H9 (cell line): ENCODE results near the gene LILRB1. TPM values are rescaled to one million over a fixed set of nuclear protein-coding genes. Genes with fewer than 3 reads are reported as not detected.

Experiments used
- DNase-seq: peaks from one replicate; pipeline ENCODE4 v3.0.0-alpha.2; 2017
- H2AFZ ChIP-seq: one replicate; pipeline ENCODE4 v1.6.1; 2013; ENCODE audit warnings: mild to moderate bottlenecking, low read length, control low read depth, moderate library complexity
- H2AK5ac ChIP-seq: 2 replicates; pipeline ENCODE4 v1.6.1; 2013; ENCODE audit warnings: low read length, control low read depth, mixed read lengths; ENCODE audit not compliant: insufficient read length
- H2BK120ac ChIP-seq: one replicate; pipeline ENCODE4 v1.6.1; 2013; ENCODE audit warnings: low read depth, mild to moderate bottlenecking, low read length, control low read depth, inconsistent platforms; ENCODE audit not compliant: poor library complexity, severe bottlenecking
- H2BK12ac ChIP-seq: 2 replicates; pipeline ENCODE4 v1.6.1; 2013; ENCODE audit warnings: low read length, control low read depth, mixed read lengths, low read depth; ENCODE audit not compliant: insufficient read length
- H2BK15ac ChIP-seq: 2 replicates; pipeline ENCODE4 v1.6.1; 2013; ENCODE audit warnings: low read depth, low read length, control low read depth
- H2BK20ac ChIP-seq: one replicate; pipeline ENCODE4 v1.6.1; 2013; ENCODE audit warnings: low read depth, mild to moderate bottlenecking, low read length, control low read depth, inconsistent platforms; ENCODE audit not compliant: poor library complexity, severe bottlenecking
- H2BK5ac ChIP-seq: 2 replicates; pipeline ENCODE4 v1.6.1; 2013; ENCODE audit warnings: low read length, control low read depth, mixed read lengths; ENCODE audit not compliant: insufficient read length
- H3K14ac ChIP-seq: 2 replicates; pipeline ENCODE4 v1.6.1; 2013; ENCODE audit warnings: low read length, control low read depth; ENCODE audit not compliant: insufficient read depth
- H3K18ac ChIP-seq: 2 replicates; pipeline ENCODE4 v1.6.1; 2013; ENCODE audit warnings: low read depth, mild to moderate bottlenecking, mixed read lengths, low read length, control low read depth; ENCODE audit not compliant: insufficient read length
- H3K23ac ChIP-seq: 2 replicates; pipeline ENCODE4 v1.6.1; 2013; ENCODE audit warnings: low read length, control low read depth, mixed read lengths, low read depth; ENCODE audit not compliant: insufficient read length
- H3K23me2 ChIP-seq: 2 replicates; pipeline ENCODE4 v1.6.1; 2013; ENCODE audit warnings: low read depth, mild to moderate bottlenecking, mixed read lengths, low read length, control low read depth; ENCODE audit not compliant: insufficient read length, poor library complexity, severe bottlenecking
- H3K27ac ChIP-seq: 2 replicates; pipeline ENCODE4 v1.5.1; 2013; ENCODE audit warnings: low read length, control low read depth, mixed read lengths, low read depth; ENCODE audit not compliant: insufficient read length
- H3K27me3 ChIP-seq: 2 replicates; pipeline ENCODE4 v1.6.1; 2013; ENCODE audit warnings: low read length, control low read depth, inconsistent platforms; ENCODE audit not compliant: insufficient read depth
- H3K4ac ChIP-seq: 2 replicates; pipeline ENCODE4 v1.6.1; 2013; ENCODE audit warnings: low read depth, mild to moderate bottlenecking, control low read depth, inconsistent platforms, low read length, moderate library complexity
- H3K4me1 ChIP-seq: 2 replicates; pipeline ENCODE4 v1.6.1; 2013; ENCODE audit warnings: low read length, control low read depth, inconsistent platforms; ENCODE audit not compliant: insufficient read depth
- H3K4me2 ChIP-seq: 2 replicates; pipeline ENCODE4 v1.6.1; 2013; ENCODE audit warnings: low read length, control low read depth, mixed read lengths; ENCODE audit not compliant: insufficient read length, insufficient read depth
- H3K56ac ChIP-seq: 2 replicates; pipeline ENCODE4 v1.6.1; 2013; ENCODE audit warnings: low read depth, mild to moderate bottlenecking, mixed read lengths, low read length, control low read depth; ENCODE audit not compliant: insufficient read length
- H3K79me1 ChIP-seq: 2 replicates; pipeline ENCODE4 v1.6.1; 2013; ENCODE audit warnings: low read depth, mild to moderate bottlenecking, moderate library complexity, low read length, control low read depth, inconsistent platforms; ENCODE audit not compliant: insufficient read depth, poor library complexity, severe bottlenecking
- H3K79me2 ChIP-seq: 2 replicates; pipeline ENCODE4 v1.6.1; 2013; ENCODE audit warnings: low read length, control low read depth, inconsistent platforms; ENCODE audit not compliant: insufficient read depth
- H3K9ac ChIP-seq: 2 replicates; pipeline ENCODE4 v1.6.1; 2013; ENCODE audit warnings: low read length, control low read depth, mixed read lengths; ENCODE audit not compliant: insufficient read length; ENCODE audit errors: extremely low read depth
- H3K9me3 ChIP-seq: one replicate; pipeline ENCODE4 v1.6.1; 2013; ENCODE audit warnings: low read depth, low read length, inconsistent platforms; ENCODE audit not compliant: control insufficient read depth
- H3T11ph ChIP-seq: one replicate; pipeline ENCODE4 v1.6.1; 2013; ENCODE audit warnings: mild to moderate bottlenecking, low read length, control low read depth, inconsistent platforms
- H4K20me1 ChIP-seq: one replicate; pipeline ENCODE4 v1.6.1; 2013; ENCODE audit not compliant: control insufficient read depth, insufficient read length, insufficient read depth
- H4K5ac ChIP-seq: 2 replicates; pipeline ENCODE4 v1.6.1; 2013; ENCODE audit warnings: low read depth, mild to moderate bottlenecking, mixed read lengths, low read length, control low read depth; ENCODE audit not compliant: insufficient read length
- H4K8ac ChIP-seq: replicated peaks from 2 replicates; pipeline ENCODE4 v1.6.1; 2013; ENCODE audit warnings: low read length, control low read depth, mixed read lengths, low read depth; ENCODE audit not compliant: insufficient read length
- H4K91ac ChIP-seq: 2 replicates; pipeline ENCODE4 v1.6.1; 2013; ENCODE audit warnings: low read depth, mild to moderate bottlenecking, moderate library complexity, mixed read lengths, low read length, control low read depth; ENCODE audit not compliant: insufficient read length
- H3K27ac Mint-ChIP-seq, 3 experiments: 2 replicates in 2 of 3; 3 replicates in 1 of 3; pipeline ENCODE4 v1.8.0; 2020 to 2021; ENCODE audit warnings: mixed read lengths in 3 of 3, mild to moderate bottlenecking in 1 of 3, moderate library complexity in 1 of 3
- H3K27me3 Mint-ChIP-seq: 2 replicates; pipeline ENCODE4 v1.8.0; 2021; ENCODE audit warnings: low read depth, mild to moderate bottlenecking, moderate library complexity, mixed read lengths
- H3K36me3 Mint-ChIP-seq, 3 experiments: 2 replicates in 2 of 3; 3 replicates in 1 of 3; pipeline ENCODE4 v1.8.0; 2020 to 2021; ENCODE audit warnings: low read depth in 3 of 3, mixed read lengths in 3 of 3; ENCODE audit not compliant: insufficient read depth in 1 of 3
- H3K4me1 Mint-ChIP-seq, 2 experiments: 2 replicates each; pipeline ENCODE4 v1.8.0; 2020; ENCODE audit warnings: mixed read lengths in 2 of 2
- H3K4me3 Mint-ChIP-seq, 2 experiments: 2 replicates in 1 of 2; 3 replicates in 1 of 2; pipeline ENCODE4 v1.8.0; 2020 to 2021; ENCODE audit warnings: mild to moderate bottlenecking in 2 of 2, mixed read lengths in 2 of 2, moderate library complexity in 1 of 2
- H3K9me3 Mint-ChIP-seq, 2 experiments: 2 replicates in 1 of 2; 3 replicates in 1 of 2; pipeline ENCODE4 v1.8.0; 2020; ENCODE audit warnings: mild to moderate bottlenecking in 2 of 2, mixed read lengths in 2 of 2, moderate library complexity in 1 of 2
- CTCF ChIP-seq: fragments of 200-600 bp; sonication (generic); conservative IDR thresholded peaks from 3 replicates; pipeline ENCODE4 v1.8.0; 2021; ENCODE audit warnings: antibody characterized with exemption, mild to moderate bottlenecking
- WGBS: extraction: QIAGEN DNeasy Blood & Tissue Kit; methylation state at CpG from one replicate; pipeline ENCODE4 v1.1.7; 2013; ENCODE audit warnings: missing lambda C conversion rate, low lambda C conversion rate, mixed read lengths; ENCODE audit not compliant: insufficient read length; ENCODE audit errors: extremely low coverage; 5-methylcytosine and 5-hydroxymethylcytosine counted together
- total RNA-seq: library from RNA; stranded (reverse); gene quantifications from 2 replicates; pipeline ENCODE4 v1.2.1, GENCODE V29; 2021

Gene LILRB1
- total RNA-seq, 1 experiment from 2014 or later, result not detected

GRCh38 chr19:54682306-54682856 lies 52.1 kb downstream of the LILRB1 start:
- H3K79me2 ChIP-seq, result no peaks in the 10 kb centered on the region
- peaks cover 78 to 84% of the 10 kb centered on the region in 2 experiments for H3K9me3 Mint-ChIP-seq
- H3K4me2 ChIP-seq, result no peak overlapping the region
- H3K14ac ChIP-seq, result no peak overlapping the region
- H2AK5ac ChIP-seq, result no peak overlapping the region
- no peaks in the 10 kb centered on the region for H4K20me1 ChIP-seq
- H3K4me3 Mint-ChIP-seq, result no peak overlapping the region
- no peak overlapping the region for H2BK5ac ChIP-seq
- no peak overlapping the region for H2BK12ac ChIP-seq
- H3K56ac ChIP-seq, result no peak overlapping the region
- TF ChIP-seq CTCF, result no peak
- DNase-seq, result no peak
- no peak overlapping the region for H3K27ac ChIP-seq
- H3K4me1 ChIP-seq, result no peaks in the 10 kb centered on the region
- no peak overlapping the region for H3K18ac ChIP-seq
- peaks cover 4 to 21% (median 5%) of the 10 kb centered on the region in 3 experiments; a peak in 3 of 7 replicates for H3K36me3 Mint-ChIP-seq
- no peak overlapping the region for H4K5ac ChIP-seq
- H3K27me3 ChIP-seq, result no peaks in the 10 kb centered on the region
- H3T11ph ChIP-seq, result no peak overlapping the region
- peaks cover 60% of the 10 kb centered on the region for H3K9me3 ChIP-seq
- H4K91ac ChIP-seq, result no peak overlapping the region
- no peak overlapping the region for H2AFZ ChIP-seq
- WGBS, result no CpG with 5 or more reads among the region's 7 CpGs
- no peaks in the 10 kb centered on the region for H3K23me2 ChIP-seq
- H3K27ac Mint-ChIP-seq, result no peak overlapping the region
- no peak overlapping the region for H3K4ac ChIP-seq
- no peak overlapping the region for H3K23ac ChIP-seq
- H2BK15ac ChIP-seq, result no peak overlapping the region
- H2BK120ac ChIP-seq, result no peak overlapping the region
- no peak overlapping the region for H4K8ac ChIP-seq
- no peaks in the 10 kb centered on the region; the same call in 1 of the 2 replicates for H3K27me3 Mint-ChIP-seq
- no peak overlapping the region for H2BK20ac ChIP-seq
- H3K79me1 ChIP-seq, result no peaks in the 10 kb centered on the region
- no peaks in the 10 kb centered on the region for H3K4me1 Mint-ChIP-seq
- H3K9ac ChIP-seq, result no peak overlapping the region
